HTR-8/SVneo (cell line): ENCODE results near the gene WDR18.
A peak's percentile ranks its signal among the peaks of the same experiment; 100 is the strongest.

Experiments used
- DNase-seq: peaks from one replicate; pipeline ENCODE4 v3.0.0; 2011; ENCODE audit warnings: low spot score, mixed read lengths; ENCODE audit not compliant: insufficient read length
- FAIRE-seq: peaks from 2 replicates; lab custom pipeline; 2011; peaks lifted over from hg19 to GRCh38; lab: Jason Lieb, UNC

WDR18 gene

DNA sequence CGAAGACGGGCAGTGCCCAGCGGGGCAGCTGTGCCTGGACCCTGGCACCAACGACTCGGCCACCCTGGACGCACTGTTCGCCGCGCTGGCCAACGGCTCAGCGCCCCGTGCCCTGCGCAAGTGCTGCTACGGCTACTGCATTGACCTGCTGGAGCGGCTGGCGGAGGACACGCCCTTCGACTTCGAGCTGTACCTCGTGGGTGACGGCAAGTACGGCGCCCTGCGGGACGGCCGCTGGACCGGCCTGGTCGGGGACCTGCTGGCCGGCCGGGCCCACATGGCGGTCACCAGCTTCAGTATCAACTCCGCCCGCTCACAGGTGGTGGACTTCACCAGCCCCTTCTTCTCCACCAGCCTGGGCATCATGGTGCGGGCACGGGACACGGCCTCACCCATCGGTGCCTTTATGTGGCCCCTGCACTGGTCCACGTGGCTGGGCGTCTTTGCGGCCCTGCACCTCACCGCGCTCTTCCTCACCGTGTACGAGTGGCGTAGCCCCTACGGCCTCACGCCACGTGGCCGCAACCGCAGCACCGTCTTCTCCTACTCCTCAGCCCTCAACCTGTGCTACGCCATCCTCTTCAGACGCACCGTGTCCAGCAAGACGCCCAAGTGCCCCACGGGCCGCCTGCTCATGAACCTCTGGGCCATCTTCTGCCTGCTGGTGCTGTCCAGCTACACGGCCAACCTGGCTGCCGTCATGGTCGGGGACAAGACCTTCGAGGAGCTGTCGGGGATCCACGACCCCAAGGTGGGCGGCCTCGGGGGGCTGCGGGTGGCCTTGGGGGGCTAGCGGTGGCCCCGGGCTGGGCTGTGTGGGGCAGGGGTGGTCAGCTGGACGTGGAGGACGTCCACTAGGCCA, 20.9 kb downstream of the WDR18 start:
- FAIRE-seq (no peak), DNase-seq (no peak)

DNA sequence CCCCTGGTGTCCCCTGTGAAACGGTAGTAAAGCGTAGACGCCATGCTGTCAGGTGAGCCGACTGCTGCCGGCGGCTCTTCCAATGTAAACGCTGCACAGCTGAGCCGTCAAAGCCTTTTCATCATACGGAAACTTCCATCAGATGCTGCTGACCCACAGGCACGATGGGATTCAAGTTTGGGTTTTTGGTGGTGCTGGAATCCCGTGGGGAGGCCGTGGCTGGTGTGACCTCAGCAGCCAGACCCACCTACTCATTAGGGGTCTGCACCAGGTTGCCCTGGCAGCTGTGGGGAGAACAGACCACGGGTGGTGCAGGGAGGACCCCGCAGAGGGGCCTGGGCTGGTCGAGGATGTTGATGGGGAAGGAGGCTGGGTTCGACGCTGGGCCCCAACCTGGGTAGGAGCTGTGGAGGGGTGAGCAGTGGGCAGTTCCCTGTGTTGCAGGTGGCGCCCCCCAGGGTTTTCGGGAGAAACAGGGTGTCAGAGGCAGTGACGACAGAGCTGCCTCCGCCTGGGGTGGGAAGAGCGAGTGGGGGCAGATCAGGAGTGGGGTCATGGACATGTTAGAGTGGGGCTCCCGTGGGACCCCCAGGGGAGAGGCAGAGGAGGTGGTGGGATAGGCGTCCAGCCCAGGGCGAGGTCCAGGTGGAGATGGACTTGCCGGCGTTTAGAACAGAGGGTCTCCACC, 22.7 kb downstream of the WDR18 start:
- FAIRE-seq (no peak), DNase-seq (no peak)

DNA sequence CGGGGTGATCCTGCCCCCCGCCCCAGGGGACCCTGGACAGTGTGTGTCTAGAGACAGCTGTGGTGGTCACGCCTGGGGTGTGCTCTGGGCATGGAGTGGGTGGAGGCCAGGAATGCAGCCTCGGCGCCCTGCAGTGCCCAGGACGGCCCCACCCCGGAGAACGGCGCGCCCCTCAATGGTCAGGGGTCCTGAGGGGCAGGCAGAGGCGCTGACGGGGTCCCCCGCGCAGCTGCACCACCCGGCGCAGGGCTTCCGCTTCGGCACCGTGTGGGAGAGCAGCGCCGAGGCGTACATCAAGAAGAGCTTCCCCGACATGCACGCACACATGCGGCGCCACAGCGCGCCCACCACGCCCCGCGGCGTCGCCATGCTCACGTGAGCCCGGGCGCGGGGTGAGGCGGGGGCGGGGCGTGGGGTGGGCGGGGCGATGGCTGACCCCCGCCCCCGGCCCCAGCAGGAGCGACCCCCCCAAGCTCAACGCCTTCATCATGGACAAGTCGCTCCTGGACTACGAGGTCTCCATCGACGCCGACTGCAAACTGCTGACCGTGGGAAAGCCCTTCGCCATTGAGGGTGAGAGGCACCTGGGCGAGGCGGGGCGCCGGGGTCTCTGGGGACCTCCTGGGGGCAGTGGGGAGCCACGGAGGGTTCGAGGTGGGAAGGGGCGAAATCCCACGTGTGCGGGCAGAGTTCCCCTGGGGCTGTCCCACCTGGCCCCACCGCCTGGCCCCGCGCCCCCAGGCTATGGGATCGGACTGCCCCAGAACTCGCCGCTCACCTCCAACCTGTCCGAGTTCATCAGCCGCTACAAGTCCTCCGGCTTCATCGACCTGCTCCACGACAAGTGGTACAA, 23.5 kb downstream of the WDR18 start:
- DNase-seq (no peak), FAIRE-seq (no peak)

DNA sequence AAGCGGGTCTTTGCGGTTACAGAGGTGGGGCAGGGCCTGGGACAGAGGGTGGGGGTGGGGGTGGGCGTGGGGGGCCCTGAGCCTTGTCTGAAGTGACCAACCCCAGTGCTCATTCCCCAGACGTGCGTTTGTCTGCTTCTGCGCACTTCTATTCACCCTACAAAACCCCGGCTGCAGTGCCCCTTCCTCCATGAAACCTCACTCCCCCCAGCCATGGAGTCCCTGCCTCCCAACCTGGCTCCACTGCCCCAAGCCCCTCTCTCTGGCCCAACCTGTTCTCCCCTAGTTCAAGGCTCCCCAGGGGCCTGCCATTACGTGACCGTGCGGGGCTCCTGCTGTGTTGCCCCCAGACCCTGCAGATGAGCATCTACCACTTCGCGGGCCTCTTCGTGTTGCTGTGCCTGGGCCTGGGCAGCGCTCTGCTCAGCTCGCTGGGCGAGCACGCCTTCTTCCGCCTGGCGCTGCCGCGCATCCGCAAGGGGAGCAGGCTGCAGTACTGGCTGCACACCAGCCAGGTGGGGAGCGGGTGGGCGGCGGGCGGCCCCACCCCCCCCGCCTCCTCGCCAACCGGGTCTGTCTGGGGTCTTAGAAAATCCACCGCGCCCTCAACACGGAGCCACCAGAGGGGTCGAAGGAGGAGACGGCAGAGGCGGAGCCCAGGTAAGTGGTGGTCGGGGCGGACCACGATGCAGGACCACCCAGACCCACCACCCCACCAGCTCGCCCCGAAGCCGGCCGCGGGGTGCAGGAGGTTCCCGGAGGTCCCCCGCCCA, 24.3 kb downstream of the WDR18 start:
- DNase-seq, result no peak
- FAIRE-seq, result no peak

DNA sequence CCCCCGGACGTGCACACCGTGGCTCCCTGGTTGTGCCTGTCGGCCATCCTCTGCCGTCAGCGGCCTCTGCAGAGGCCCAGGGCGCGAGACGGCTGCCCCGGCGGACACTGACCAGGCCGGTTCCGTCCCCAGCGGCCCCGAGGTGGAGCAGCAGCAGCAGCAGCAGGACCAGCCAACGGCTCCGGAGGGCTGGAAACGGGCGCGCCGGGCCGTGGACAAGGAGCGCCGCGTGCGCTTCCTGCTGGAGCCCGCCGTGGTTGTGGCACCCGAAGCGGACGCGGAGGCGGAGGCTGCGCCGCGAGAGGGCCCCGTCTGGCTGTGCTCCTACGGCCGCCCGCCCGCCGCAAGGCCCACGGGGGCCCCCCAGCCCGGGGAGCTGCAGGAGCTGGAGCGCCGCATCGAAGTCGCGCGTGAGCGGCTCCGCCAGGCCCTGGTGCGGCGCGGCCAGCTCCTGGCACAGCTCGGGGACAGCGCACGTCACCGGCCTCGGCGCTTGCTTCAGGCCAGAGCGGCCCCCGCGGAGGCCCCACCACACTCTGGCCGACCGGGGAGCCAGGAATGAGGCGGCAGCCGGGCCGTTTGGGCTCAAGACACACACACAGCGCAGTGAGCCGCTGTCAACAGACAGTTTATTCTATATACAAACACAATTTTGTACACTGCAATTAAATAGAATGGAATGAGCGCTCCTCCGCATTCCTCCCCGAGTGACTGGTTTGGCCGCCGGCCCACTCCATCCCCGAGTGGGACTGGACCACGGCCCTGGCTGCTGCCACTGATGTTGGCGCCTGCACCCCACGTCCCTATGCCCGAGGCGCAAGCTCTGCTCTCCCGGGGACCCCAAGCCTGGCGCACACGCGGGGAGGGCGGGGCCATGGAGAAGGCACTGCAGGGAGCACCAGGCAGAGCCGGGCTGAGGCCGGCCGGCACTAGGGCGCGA, 25.2 kb downstream of the WDR18 start:
- no peak for DNase-seq
- no peak for FAIRE-seq

DNA sequence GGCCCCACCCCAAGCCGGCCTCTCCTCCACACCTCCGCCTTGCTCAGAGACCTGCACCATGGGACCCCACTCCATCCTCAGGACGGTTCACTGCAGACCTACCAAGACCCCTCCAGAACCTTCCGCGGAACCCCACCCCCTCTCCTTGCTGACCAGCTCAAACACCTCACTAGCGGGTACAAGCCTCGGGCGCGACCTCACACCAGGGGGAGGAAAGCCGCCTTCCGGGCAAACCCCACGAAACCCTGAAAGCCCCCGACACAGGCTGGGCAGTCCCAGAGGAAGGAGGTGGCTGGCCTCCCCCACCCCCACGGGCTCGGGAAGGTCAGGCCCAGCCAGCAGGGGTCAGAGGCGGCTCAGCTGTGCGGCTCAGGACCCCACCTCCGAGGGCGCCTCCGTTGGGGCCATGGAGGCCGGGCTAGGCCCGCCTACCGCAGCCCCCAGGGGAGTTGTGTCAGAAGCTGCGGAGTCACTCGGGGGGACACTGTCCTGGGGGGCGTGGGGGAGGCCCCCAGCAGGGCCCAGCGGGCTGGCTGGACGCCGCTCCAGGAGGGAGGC, 25.9 kb downstream of the WDR18 start:
- DNase-seq (no peak), FAIRE-seq (no peak)

DNA sequence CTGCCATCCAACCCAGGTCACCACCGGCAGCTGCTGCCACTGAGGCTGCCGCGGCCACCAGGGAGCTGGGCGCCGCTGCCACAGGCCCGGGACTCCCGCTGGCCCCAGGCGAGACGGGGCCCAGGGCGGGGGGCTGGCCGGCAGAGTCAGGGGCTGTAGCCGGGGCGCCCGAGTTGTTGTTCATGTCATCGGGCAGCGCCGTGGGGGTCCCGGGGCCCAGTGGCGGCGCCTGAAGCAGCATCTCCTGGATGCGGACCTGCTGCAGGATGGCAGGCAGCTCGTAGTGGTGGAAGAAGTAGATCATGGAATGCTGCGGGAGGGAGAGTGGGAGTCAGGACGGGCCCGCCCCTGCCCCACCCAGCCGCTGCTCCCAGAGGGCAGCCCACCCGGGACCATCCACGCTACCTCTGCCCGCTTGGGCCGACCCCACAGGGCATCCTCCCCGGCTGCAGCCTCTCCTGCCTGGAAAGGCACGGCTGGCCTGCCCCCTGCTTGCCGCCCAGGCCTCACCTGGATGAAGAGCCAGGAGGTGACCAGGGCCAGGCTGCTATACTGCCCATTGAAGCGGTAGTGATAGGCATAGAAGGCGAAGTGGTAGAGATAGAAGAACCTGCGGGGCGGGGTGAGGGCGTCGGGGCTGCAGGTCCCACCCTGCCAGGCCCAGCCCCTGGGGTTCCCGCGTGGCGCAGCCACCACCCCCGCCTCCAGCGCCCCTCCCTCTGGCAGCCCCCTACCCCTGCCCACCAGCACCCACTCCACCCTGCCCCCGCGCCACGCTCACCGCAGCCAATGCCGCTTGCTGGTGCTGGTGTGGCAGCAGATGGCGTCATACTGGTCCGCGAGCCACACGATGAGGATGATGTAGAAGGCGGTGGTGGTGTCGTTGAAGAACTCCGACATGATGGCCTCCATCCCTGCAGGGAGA, 26.7 kb downstream of the WDR18 start:
- no peak for FAIRE-seq
- no peak for DNase-seq

DNA sequence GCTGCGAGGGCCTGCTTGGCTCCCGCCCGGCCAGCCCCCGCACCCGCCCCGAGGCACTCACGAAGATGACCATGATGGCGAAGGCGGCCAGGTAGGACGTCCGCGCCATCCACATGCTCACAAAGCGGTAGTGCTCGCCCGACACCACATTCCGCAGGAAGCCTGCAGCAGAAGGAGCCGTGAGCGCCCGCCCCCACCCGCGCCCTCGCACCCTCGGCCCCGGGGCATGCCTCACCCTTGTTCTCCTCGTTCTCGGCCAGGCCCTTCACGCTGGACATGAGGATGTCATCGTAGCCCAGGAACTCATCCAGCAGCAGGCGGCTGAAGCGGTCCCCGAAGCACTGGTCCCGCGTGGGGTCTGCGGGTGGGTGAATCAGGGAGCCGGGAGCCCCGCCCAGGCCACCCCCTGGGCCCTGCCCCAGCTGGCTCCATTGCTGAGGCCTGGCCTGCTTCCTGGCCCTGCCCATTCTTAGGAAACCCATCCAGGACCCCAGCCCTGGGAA, 27.7 kb downstream of the WDR18 start:
- DNase-seq (no peak), FAIRE-seq (no peak)

DNA sequence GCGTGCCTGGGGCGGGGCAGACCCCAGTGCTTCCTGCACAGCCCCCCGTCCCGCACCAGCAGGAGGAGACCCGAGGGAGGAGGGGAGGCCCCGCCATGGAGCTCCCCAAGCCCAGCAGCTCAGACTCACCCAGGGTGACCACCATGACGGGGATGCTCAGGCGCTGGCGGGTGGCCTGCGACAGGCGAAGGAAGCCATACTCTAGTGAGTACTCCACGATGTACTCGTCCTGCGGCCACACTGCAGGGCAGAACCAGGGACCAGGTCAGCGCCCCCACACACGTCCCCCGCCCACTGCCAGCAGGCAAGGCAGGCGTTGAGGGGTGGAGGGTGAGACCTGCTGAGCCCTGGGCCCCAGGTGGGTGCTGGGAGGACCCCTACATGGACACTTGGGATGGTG, 28.2 kb downstream of the WDR18 start:
- no peak for DNase-seq
- FAIRE-seq, result no peak

DNA sequence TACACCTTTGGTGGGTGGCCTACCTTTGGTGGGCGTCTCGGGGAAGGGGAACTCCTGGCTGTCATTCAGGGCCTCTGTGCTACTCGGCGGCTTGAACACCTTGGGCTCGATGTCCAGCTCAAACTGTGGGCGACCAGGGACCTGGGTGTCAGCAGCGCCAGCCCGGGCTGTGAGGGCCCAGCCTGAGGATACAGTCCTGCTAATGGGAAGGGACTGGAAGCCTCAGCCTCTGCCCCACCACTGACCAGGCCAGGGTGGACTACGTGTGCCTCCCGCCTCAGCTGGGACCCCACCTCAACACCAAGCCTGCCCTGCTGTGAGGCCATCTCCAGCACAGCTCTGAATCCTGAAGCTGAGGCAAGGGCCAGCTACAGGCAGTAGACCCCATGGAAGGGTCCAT, 29.1 kb downstream of the WDR18 start:
- FAIRE-seq (no peak), DNase-seq (no peak)

DNA sequence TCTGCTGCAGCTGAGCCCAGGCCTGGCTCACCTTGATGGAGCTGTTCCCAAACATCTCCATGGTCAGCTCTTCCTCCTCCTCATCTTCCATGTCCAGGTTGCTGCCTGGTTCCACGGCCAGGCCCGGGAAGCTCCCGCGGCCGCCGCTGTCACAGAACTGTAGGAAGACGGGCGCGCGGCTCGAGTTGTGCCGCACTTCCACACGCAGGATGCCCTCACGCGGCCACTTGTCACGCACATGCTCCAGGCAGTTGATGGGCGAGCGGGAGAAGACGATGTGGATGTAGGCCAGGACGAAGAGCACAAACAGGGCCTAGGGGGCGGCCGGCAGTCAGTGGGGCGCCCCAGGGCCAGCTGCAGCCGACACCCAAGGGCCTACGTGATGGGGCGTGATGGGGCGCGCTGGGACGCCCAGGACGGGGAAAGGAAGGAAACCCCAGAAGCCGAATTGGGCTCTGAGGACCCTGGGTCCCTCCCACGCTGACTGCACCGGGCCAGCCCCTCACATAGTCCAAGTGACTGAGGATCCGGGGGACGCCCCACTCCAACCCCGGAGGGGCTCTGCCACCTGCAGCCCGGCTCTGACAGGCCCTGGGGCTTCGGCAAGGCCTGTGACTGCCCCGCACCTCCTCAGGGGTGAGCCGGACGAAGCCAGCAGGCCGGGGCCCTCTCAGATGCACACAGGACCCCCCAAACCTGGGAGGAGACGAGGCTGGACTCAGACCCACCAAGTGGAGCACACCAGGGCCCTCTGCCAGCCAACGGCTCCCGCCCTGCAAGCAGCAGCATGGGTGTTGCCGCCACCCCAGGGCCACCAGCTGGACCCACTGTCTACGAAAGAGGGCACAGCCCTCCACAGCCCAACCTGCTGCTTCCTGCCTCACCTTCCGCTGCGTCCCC, 30.3 kb downstream of the WDR18 start:
- FAIRE-seq, result no peak
- no peak for DNase-seq

DNA sequence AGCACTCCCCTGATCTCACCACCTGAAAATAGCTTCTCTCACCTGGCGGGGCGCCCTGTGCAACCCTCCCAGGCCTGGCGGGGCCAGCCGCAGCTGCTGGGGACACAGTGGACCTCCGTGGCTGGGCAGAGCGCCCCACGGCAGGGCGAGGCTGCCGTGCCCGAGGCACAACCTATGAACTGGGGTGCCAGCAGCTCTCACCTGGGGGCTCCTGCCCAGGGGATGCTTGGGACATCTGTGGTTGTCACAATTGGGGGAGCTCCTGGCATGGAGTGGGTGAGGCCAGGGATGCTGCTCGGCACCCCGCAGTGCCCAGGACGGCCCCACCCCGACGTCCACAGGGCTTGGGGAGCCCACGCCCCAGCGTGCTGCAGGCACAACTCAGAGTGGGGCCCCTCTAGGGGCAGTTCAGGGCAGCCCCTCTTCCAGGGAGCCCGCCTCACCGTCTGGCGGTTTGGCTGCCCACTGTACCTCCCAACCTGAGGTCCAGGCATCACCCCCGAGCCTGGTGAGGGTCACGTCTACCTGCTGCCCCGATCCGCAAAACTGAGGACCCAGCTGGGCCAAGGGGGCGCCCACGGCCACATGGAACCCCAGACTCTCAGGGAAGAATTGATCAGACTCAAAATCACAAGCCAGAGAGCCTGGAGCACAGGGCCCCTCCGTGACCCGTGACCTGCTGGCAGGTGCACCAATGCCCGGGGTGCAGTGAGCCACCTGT, 31.1 kb downstream of the WDR18 start:
- DNase-seq (no peak), FAIRE-seq (no peak)

DNA sequence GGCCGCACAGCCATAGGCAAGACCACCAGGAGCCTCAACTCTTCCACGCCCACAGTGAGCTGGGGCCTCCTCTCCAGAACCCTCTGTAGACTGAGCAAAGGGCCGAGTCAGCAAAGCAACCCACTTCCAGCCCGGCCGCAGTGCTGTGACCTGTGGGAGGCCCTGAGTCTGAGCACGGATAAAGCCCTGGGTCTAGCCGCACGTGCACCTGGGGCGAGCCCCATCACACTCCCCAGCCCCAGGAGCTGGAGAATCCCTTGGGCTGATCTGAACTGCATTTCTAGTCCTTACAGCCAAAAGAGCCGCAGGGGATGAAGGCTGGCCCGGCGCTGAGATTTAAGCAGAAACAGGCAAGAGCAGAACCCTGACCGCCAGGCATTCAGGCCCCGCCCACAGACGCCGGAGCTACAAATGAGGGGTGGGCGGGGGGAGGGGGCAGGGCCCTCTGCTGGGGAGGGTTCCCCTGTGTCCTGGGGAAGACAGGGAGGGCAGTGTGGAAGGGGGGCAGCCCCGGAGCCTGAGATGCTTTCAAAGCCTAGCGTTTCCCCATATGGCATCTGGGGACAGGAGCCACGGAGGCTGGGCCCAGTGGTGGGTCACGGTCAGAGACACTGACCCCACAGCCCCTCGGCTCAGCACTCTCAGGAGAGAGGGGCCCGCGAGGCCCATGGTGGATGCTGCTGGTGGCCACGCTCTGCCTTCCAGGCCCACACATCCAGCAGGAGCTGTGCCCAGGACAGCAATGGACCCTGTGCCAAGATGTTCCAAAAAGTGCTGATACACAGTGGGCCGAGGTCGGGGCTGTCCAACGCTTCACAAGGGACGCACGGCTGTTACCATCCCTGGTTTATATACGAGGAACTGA, 31.9 kb downstream of the WDR18 start:
- DNase-seq (no peak), FAIRE-seq (no peak)

DNA sequence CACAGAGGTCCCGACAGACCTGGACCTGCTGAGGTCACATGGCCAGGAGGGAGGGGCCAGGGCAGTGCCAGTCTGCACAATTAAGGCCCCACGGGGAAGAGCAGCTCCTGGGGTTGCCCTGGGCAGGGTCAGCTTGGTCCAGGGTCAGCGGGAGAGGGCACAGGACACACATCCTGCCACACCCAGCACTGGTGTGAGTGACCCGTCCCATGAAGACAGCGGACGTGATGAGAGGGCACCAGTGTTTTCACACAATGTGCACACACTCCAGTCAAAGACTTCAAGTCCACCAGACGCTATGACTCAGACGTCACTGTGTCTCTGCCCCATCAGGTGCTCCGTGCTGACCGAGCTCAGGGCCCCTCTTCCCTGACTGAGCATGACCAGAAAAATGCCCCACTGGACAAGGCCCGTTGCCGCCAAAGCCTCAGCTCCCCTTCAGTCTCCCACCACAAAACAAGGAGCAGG, 32.5 kb downstream of the WDR18 start:
- no peak for DNase-seq
- FAIRE-seq, result peak; percentile 78
